GM15510 (cell line): ENCODE measurements around the gene PBX1.

Experiments used
- POLR2A ChIP-seq: IDR thresholded peaks from 3 replicates; pipeline ENCODE4 v1.6.1; 2011; ENCODE audit warnings: borderline replicate concordance; ENCODE audit not compliant: insufficient read length; ENCODE audit errors: extremely low read depth

The PBX1 gene

GRCh38 chr1:164637461-164638375 is 78.7 kb downstream of the PBX1 start:
- TF ChIP-seq POLR2A = no peak

GRCh38 chr1:164638492-164639202 is 79.7 kb downstream of the PBX1 start:
- no peak for TF ChIP-seq POLR2A

- TF ChIP-seq POLR2A = no peak
These were observed 81.8 kb downstream of the PBX1 start for GRCh38 chr1:164640686-164641352.

GRCh38 chr1:164641353-164641730 is 82.4 kb downstream of the PBX1 start:
- no peak for TF ChIP-seq POLR2A

- no peak for TF ChIP-seq POLR2A
These were observed 84.0 kb downstream of the PBX1 start for GRCh38 chr1:164643018-164643417.

- TF ChIP-seq POLR2A = no peak
These were observed 85.3 kb downstream of the PBX1 start for GRCh38 chr1:164644268-164644667.

GRCh38 chr1:164644774-164645644 is 86.0 kb downstream of the PBX1 start:
- no peak for TF ChIP-seq POLR2A

GRCh38 chr1:164645921-164646320 is 86.9 kb downstream of the PBX1 start:
- no peak for TF ChIP-seq POLR2A

GRCh38 chr1:164647211-164647610 is 88.2 kb downstream of the PBX1 start:
- TF ChIP-seq POLR2A = no peak

GRCh38 chr1:164648636-164649035 is 89.7 kb downstream of the PBX1 start:
- TF ChIP-seq POLR2A = no peak

GRCh38 chr1:164649146-164649545 is 90.2 kb downstream of the PBX1 start:
- TF ChIP-seq POLR2A = no peak

- TF ChIP-seq POLR2A = no peak
These were observed 91.5 kb downstream of the PBX1 start for GRCh38 chr1:164650531-164650930.

- no peak for TF ChIP-seq POLR2A
These were observed 92.5 kb downstream of the PBX1 start for GRCh38 chr1:164651351-164651951.

GRCh38 chr1:164653705-164654104 is 94.7 kb downstream of the PBX1 start:
- no peak for TF ChIP-seq POLR2A
